Globus pallidus (tissue), 1 donor: ENCODE measurements around the gene CDHR4.
"Not testable (repeated sequence)": the region's sequence is repeated elsewhere in the genome, so short reads cannot be mapped to it uniquely, and the experiment has no call there.

Experiments
- DNase-seq: peaks from one replicate; pipeline ENCODE4 v3.0.0-alpha.2; 2015; ENCODE audit warnings: low spot score

Gene CDHR4

DNA sequence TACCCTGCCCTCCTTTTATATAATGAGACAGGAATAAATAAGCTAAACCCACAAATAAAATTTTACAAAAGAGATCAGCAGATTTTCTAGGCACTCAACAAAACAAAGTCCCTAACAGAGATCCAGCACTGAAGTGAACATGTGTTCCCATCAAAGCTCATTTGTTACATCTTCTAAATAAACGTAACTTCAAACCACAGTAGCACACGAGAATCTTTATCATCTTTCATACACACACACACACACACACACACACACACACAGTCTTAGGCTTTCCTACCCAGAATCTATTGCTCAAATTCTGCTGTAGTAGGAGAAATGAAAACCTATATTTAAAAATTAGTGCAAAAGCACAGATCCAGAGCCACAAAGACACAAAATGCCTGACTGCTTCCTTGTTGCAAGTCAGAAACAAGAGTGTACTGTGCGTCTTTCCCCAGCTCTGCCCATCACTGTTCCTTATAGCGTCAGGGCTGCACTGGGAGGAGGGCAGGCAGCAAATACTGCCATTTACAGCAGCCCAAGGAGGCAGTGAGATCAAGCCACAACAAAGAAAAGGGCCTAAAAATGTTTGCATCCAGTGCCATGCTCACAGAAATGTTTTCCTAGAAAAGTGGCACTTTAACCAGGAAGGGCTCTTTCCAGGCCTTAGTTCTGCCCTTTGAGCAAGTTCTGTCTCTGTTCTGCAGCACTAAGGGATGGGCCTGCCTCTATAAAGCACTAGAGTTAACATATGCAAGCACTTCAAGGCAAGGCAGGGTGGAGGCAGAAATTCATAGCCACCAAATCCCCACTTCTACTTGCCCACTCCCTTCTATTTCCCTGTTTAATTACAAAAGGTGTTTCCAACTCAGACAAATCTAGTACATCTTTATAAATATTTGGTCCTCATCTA, 19.3 kb downstream of the CDHR4 start:
- no peak for DNase-seq

DNA sequence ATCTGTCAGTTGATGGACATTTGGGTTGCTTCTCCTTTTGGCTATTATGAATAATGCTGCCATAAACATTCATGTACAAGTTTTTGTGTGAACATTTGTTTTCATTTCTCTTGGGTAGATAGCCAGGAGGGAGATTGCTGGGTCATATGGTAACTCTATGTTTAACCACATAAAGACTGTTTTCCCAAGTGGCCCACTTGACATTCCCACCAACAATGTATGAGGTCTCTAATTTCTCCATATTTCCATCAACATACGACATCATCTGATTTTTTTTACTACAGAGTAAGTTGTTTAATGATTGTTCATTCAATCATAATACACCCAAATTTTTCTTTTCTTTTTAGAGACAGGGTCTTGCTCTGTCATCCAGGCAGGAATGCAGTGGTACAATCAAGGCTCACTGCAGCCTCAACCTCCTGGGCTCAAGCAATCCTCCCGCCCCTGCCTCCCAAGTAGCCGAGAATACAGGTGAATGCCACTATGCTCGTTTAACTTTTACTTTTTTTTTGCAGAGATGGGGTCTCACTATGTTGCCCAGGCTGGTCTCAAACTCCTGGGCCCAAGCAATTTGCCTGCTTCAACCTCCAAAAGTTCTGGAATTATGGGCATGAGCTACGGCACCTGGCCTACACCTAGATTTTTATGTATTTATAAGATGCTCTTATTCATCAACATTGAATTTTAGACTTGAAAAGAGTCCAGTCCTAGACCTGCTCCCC, 20.2 kb downstream of the CDHR4 start:
- no peak for DNase-seq

GRCh38 chr3:49776101-49776500, 23.6 kb downstream of the CDHR4 start:
- not testable (repeated sequence) for DNase-seq

DNA sequence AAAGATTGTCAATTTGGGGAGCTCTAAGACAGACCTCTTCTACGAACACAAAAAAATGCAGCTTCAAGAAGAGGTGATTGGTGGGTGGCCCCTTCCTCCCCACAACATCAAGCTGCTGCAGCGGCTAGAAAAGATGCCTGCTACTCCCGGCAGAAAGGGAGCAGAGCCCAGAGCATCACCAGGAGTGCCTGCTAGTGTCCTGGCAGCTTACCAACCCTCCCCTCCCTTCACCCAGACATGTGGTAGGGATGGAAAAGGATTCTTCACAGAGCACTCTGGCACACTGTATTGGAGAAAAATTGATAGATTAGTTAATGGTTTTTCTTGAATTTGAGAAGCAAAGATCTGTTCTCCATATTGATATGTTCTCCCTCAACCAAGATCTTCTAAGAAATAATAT, 24.1 kb downstream of the CDHR4 start:
- DNase-seq, result peak; percentile 81

DNA sequence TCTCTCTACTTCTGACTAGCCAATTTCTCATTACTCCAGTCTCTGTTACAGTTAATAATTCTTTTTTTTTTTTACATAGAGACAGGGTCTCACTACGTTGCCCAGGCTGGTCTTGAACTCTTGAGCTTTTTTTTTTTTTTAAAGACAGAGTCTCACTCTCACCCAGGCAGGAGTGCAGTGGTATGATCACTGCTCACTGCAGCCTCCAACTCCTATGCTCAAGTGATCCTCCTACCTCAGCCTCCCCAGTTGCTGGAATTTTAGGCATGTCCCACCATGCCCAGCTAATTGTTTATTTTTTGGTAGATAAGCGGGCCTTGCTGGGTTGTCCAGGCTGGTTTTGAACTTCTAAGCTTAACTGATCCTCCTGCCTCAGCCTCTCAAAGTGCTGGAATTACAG, 27.0 kb downstream of the CDHR4 start:
- no peak for DNase-seq

DNA sequence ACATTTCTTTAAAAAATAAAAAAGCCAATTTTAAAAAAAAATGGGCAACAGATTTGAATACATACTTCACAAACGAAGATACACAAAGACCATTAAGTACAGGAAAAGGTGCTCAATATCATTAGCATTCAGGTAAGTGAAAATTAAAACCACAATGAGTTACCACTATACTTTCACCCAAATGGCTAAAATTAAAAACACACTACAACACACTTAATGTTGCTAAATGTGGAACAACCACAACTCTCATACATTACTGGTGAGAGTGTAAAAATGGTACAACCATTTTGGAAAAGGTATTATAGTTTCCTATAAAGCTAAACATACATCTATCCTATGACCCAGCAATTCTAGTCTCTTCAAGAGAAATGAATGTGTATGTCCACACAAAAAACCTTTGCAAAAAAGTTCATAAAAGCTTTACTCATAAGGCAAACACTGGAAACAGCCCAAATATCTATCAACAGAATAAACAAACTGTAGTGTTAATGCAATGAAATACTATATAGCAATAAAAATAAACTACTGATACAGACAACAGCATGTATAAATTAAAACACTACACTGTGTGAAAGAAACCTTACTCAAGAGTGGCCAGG, 28.2 kb downstream of the CDHR4 start:
- DNase-seq, result no peak

DNA sequence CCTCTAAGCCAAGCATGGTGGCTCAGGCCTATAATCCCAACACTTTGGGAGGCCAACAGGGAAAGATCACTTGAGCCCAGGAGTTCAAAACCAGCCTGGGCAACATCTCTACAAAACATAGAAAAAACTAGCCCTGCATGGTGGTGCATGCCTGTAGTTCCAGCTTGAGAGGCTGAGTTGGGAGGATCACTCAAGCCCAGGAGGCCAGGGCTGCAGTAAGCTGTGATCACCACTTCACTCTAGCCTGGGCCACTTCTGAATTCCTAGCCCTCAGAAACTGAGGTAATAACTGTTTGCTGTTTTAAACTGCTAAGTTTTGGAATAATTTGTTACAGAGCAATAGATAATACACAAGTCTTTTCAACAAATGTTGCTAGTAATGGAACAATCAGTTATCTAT, 29.7 kb downstream of the CDHR4 start:
- DNase-seq, result no peak

DNA sequence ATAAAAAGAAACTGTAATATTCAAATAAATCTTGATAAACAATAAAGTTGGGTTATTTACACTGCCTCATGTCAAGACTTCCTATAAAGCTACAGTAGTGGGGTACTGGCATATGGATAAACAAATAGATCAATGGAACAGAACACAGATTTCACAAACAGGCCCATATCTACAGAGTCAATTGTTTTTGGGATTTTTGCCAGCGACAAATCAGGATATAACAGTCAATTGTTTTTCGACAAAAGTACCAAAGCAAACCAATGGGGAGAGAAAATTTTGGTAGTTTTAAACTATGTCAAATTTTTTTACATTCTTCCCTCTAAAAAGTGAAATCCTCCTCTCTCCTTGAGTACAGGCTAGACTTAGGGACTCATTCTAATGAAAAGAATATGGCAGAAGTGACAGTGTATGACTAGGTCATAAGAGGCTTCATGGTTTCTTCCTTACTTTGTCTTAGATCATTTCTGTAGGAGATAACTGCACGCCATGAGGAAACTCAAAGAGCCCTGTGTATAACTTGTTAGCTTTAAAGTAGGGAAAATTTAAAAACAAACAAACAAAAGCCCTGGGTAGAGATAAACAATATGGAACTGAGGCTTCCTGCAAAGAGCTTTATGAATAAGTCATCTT, 30.3 kb downstream of the CDHR4 start:
- DNase-seq, result no peak

GRCh38 chr3:49763981-49764380, 35.7 kb downstream of the CDHR4 start:
- DNase-seq, result no peak

DNA sequence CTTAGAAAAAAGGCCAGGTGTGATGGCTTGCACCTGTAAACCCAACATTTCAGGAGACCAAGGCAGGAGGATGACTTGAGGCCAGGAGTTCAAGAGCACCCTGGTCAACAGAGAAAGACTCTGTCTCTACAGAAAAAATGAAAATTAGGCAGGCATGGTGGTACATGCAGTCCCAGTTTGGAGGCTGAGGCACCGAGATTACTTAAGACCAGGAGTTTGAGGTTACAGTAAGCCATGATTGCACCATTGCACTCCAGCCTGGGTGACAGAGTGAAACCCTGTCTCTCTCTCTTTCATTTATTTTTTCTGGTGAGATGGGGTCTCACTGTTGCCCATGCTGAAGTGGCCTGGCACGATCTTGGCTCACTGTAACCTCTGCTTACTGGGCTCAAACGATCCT, 38.0 kb downstream of the CDHR4 start:
- no peak for DNase-seq

- DNase-seq, result no peak
Observed at GRCh38 chr3:49759226-49759625, 40.4 kb downstream of the CDHR4 start.

DNA sequence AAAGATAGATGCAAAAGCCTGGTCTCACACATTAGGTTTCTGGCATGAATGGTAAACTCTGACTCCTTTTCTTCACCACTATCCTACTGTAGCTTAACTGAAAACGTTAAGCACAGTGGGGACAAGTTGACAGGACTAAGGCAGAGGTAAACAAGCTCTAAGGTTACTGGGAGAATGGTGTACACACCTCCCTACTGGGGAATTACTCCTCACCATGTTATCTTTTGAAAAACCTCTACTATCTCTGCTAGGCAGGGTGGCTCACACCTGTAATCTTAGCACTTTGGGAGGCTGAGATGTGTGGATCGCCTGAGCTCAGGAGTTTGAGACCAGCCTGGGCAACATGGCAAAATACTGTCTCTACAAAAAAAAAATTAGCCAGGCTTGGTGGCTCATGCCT, 42.5 kb downstream of the CDHR4 start:
- no peak for DNase-seq

- no peak for DNase-seq
Observed at GRCh38 chr3:49756036-49756435, 43.6 kb downstream of the CDHR4 start.

GRCh38 chr3:49754536-49754935, 45.1 kb downstream of the CDHR4 start:
- DNase-seq, result no peak

DNA sequence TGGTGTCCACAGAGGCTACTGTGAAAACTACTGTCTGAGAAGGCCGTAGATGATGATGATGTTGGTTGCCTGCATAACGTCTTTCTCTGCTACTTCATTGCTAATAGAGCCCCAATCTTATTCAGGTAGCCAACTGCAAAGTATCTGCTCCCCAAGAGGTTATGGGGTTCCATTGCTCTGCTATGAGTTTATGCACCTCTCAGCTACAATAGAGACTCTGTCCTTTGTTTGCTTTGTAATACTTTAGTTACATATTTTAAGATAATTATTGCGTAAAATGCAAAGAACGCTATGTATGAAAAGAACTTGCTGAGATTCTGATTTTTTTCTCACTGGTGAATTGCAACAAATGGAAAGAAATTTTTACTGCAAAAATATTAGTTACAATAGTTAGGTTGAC, 48.2 kb downstream of the CDHR4 start:
- DNase-seq, result no peak

DNA sequence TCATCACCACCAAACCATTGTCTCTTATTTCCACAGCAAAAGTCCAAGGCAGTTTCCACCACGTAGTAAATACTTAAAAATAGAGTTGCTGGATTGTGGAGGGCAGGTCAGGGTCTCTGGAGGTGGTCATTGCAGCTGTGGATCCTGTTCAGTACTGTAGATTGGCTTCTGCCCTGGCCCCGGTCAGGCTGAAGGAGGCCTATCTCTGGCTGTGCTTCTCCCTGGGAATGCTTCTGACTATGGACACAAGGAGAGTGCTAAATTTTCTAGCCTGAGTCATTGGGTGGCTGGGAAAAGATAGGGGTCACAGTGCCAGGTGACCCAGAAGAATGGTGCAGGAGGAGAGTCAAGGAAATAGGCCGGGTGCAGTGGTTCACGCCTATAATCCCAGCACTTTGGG, 49.6 kb downstream of the CDHR4 start:
- DNase-seq, result no peak

DNA sequence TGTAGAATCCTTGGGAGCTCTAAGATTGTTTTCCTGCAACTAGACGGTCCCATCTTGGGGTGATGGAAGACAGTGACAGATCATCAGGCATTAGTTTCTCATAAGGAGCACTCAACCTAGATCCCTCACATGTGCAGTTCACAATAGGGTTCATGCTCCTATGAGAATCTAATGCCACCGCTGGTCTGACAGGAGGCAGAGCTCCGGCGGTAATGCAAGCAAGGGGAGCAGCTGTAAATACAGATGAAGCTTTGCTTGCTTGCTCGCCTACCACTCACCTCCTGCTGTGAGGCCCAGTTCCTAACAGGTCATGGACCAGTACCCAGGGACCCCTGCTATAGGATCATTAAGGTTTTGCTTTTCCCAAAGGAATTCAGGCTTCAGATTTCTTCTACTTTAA, 50.8 kb downstream of the CDHR4 start:
- not testable (repeated sequence) for DNase-seq

DNA sequence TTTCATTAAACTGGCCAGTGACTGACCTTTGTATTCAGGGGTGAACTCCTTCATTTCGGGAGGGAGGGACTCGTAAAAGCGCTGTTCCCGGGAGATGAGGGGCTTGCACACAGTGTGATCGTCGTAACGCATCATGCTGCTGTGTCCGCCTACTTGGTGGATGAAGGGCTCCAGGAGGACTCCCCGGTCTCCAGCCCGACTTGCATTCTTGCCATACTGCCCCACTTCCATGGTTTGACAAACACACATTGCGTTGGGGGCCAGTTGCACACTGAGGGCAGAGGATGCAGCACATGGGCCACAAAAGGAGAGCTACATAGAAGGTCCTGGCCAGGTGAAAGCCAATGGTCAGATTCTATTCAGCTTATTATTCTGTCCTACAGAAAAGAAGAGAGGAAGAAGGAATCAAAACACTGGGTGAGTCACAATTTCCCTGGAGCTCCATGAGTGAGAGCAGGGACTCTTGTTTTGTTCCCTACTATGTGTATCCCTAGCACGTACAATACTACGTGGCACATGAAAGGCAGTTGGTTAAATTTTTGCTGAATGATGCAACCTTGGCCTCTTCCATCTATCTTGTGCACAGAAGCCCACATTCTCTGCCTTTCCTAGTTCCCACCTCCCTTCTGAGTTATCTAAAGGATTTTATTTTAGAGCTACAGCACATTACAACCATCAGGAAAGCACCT, 51.7 kb downstream of the CDHR4 start:
- no peak for DNase-seq

DNA sequence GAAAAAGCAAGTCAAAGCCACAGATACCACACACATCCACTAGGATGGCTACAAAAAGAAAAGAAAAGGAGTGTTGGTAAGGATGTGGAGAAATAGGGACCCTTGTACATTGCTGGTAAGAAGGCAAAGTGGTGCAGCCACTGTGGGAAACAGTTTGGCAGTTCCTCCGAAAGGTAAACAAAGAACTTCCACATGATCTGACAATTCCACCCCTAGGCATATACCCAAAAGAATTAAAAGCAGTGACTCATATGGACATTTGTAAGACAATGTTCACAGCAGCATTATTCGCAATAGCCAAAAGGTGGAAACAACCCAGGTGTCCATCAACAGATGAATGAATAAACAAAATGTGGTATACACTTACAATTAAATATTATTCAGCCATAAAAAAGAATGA, 53.7 kb downstream of the CDHR4 start:
- no peak for DNase-seq
